ENCODE data around the gene SYMPK.
"Not testable (repeated sequence)": the region's sequence is repeated elsewhere in the genome, so short reads cannot be mapped to it uniquely, and the experiment has no call there.

The SYMPK gene

GRCh38 chr19:45862564-45863334 is at the start of gene SYMPK:
SYMPK (minus strand) TSS chr19:45863147; CDS start chr19:45854495, 8,652 bp downstream.
- peak; percentile 99 for DNase-seq

GRCh38 chr19:45911291-45911690 is 48.3 kb upstream of the SYMPK start:
- DNase-seq: no peak

- DNase-seq: no peak
These were observed 46.0 kb upstream of the SYMPK start for GRCh38 chr19:45908956-45909355.

- no peak for DNase-seq
These were observed 43.3 kb upstream of the SYMPK start for GRCh38 chr19:45906221-45906620.

GRCh38 chr19:45905011-45905410 is 42.1 kb upstream of the SYMPK start:
- no peak for DNase-seq

- DNase-seq: peak; percentile 99 to 100
These were observed 40.0 kb upstream of the SYMPK start for GRCh38 chr19:45902651-45903625.

GRCh38 chr19:45901912-45902650 is 39.1 kb upstream of the SYMPK start, which contains the start of gene MYPOP:
MYPOP (minus strand) TSS chr19:45902613; CDS start chr19:45901773, 840 bp downstream.
- no peak for DNase-seq

- peak in 1 of 2 donors; percentile 48 for DNase-seq
These were observed 38.5 kb upstream of the SYMPK start for GRCh38 chr19:45901432-45901911.

- no peak for DNase-seq
These were observed 37.9 kb upstream of the SYMPK start for GRCh38 chr19:45900738-45901431.

- DNase-seq: no peak
These were observed 37.1 kb upstream of the SYMPK start for GRCh38 chr19:45899919-45900589.

- DNase-seq: no peak
These were observed 36.3 kb upstream of the SYMPK start for GRCh38 chr19:45899253-45899652.

GRCh38 chr19:45897261-45897812 is 34.4 kb upstream of the SYMPK start:
- no peak for DNase-seq

GRCh38 chr19:45895983-45896599 is 33.1 kb upstream of the SYMPK start:
- not testable (repeated sequence) for DNase-seq

GRCh38 chr19:45895519-45895972 is 32.6 kb upstream of the SYMPK start:
- DNase-seq: no peak

GRCh38 chr19:45890877-45891276 is 27.9 kb upstream of the SYMPK start:
- no peak for DNase-seq

- no peak for DNase-seq
These were observed 26.4 kb upstream of the SYMPK start for GRCh38 chr19:45889210-45889885.

GRCh38 chr19:45887200-45887710 is 24.3 kb upstream of the SYMPK start:
- no peak for DNase-seq

- peak; percentile 87 to 90 for DNase-seq
These were observed 23.7 kb upstream of the SYMPK start for GRCh38 chr19:45886427-45887199.

Data from stimulated activated CD4-positive, alpha-beta T cell treated with anti-CD3 and anti-CD28 coated beads, Interleukin-2, amount 100 ng/mL, for 24 hours (primary cell).